SK-N-SH (cell line): Measurements from ENCODE around the gene LTC4S.

Source experiments
- RCOR1 ChIP-seq: fragments of 150-350 bp; IDR thresholded peaks from 2 replicates; pipeline ENCODE4 v1.6.1; 2017; ENCODE audit warnings: antibody characterized with exemption, low read length
- RFX5 ChIP-seq: IDR thresholded peaks from 2 replicates; pipeline ENCODE4 v1.6.1; 2012; ENCODE audit warnings: mild to moderate bottlenecking, improper control_type of control experiment, low read length
- SIN3A ChIP-seq: IDR thresholded peaks from 2 replicates; pipeline ENCODE4 v1.6.1; 2012; ENCODE audit warnings: low read depth, mild to moderate bottlenecking, low read length, moderate library complexity, borderline replicate concordance

DNA sequence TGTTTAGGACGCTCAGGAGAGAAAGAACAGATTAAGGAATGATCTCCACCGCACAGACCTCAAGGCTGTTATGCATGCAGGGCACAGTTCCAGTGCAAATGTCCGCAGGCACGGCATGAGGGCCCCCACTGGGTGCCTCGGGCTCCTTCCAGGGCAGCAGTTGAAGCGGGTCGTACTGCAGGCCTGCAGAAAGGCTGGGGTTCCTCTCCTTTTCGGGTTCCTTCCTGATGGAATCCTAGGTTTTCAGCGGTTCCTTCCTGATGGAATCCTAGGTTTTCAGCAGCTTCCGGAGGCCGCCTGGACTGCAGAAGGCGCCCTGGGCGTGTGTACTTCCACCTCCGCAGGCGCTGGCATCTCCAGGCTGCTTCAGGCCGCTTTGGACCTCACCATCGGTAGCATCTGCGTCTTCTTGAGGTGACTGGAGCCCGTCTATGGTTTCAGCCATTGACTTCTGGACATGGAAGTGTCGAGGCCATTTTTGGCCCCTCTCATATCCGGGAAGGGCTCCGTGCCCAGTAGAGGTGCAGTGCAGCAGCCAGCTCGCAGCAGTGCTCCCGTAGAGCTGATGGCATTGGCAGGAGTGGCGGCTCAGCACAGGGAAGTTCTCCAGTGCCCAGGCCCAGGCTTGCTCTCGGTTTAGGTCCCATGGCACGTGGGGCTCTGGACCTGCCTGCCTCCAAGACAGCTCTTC, 18.5 kb downstream of the LTC4S start:
- no peak for TF ChIP-seq RFX5
- no peak for TF ChIP-seq RCOR1
- TF ChIP-seq SIN3A = no peak
